ENCODE data around the gene AOPEP. TPM values are rescaled to one million over a fixed set of nuclear protein-coding genes. Genes with fewer than 3 reads are reported as not detected.
"Not testable (repeated sequence)": the region's sequence is repeated elsewhere in the genome, so short reads cannot be mapped to it uniquely, and the experiment has no call there.

The AOPEP gene
- total RNA-seq, 4 donors from 2014 or later: 126 to 216 (median 136) TPM

DNA sequence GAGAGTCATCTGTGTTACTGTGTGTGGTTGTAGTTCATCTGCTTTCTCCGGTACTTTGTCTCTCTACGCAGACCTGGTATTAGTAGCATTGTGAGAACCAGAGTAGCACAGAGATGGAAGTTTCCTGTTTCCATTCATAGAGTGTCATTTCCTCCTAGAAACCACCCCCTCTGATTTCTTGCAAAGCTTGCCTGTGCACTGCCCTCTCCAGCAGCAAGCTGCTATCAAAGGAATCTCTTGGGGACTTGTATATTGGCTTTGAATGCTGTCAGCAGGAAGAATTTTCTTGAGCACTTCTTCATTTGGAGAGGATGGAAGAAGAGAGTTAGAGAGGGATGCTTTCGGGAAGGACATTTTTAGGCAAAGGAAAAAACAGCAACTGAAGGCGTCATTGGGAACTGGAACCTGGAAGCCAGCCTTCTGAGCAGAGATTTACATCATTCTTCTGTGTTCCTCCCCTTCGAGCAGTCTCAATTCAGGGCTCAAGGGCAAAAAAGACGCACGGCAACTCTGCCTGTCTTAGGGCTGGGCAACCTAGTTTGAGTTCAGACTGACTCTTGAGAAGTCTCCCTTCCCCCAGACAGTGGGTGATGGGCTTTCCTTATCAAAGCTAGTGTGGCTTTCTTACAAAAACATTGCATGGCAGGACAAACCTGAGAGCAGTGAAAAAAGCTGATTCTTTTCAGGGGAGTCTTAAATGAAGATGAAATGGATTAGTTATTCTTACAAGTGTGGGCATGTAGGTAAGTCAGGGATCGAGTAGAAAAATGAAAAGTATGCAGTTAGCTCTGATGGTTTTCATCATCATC lies 226.3 kb downstream of the AOPEP start:
- 24 to 38% methylated on average over 8 of the region's 8 CpGs for WGBS, 2 donors
- no peak overlapping the region for H3K4me3 ChIP-seq (replicated peaks in 1 of 3)
- no peaks in the 10 kb centered on the region for H3K9me3 ChIP-seq
- no peak for TF ChIP-seq CTCF (IDR thresholded peaks at IDR 0.05)
- TF ChIP-seq POLR2A (IDR thresholded peaks at IDR 0.05): peak in 1 of 2 donors; percentile 49
- no peaks in the 10 kb centered on the region for H3K36me3 ChIP-seq
- peak; percentile 79 to 84 for DNase-seq
- H3K4me1 ChIP-seq: peaks cover 42 to 57% of the 10 kb centered on the region in 2 donors
- H3K27me3 ChIP-seq: no peaks in the 10 kb centered on the region
- intact Hi-C loops (cut with DNase I): no loop called here
- peak overlapping the region; percentile 87 to 97 (median 88) for H3K27ac ChIP-seq

DNA sequence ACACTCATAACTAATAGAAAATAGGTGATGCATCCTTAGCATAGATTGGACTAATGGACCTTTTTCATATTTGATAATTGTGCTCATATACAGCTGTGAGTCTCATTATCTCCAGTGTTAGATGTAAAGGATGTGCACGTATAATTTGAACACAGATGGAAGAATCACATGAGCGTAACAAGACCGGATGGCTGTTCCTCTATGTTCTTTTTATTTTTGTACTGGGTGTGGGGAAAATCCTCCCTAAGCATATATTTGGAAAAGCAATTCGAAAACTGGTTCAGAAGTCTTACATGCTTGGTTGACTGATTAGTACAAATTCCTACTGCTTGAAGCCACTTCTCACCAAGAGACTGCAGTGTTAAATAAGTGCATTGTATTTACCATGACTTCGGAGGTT lies 230.2 kb downstream of the AOPEP start:
- Histone ChIP-seq H3K4me1 (peaks cover 26 to 38% of the 10 kb centered on the region in 2 donors), H3K27ac (peak overlapping the region; percentile 69 to 88 (median 74)), H3K9me3 (no peaks in the 10 kb centered on the region), H3K27me3 (no peaks in the 10 kb centered on the region), H3K4me3 (replicated peaks in 1 of 3) (no peak overlapping the region), H3K36me3 (no peaks in the 10 kb centered on the region)
- intact Hi-C loops (cut with DNase I): no loop called here
- no peak for TF ChIP-seq CTCF (IDR thresholded peaks at IDR 0.05)
- TF ChIP-seq POLR2A (IDR thresholded peaks at IDR 0.05): no peak
- WGBS, 2 donors: 41 to 48% methylated on average over 5 of the region's 5 CpGs
- DNase-seq: no peak

- no peak for DNase-seq
- WGBS, 2 donors: 80 to 96% methylated on average over 5 of the region's 5 CpGs
Observed at GRCh38 chr9:94960964-94961363, 234.5 kb downstream of the AOPEP start.

GRCh38 chr9:94961870-94962269 lies 235.4 kb downstream of the AOPEP start:
- H3K27ac ChIP-seq: no peak overlapping the region
- H3K36me3 ChIP-seq: no peaks in the 10 kb centered on the region
- no peak overlapping the region for H3K4me3 ChIP-seq (replicated peaks in 1 of 3)
- DNase-seq: no peak
- H3K9me3 ChIP-seq: no peaks in the 10 kb centered on the region
- TF ChIP-seq POLR2A (IDR thresholded peaks at IDR 0.05) (no peak), CTCF (IDR thresholded peaks at IDR 0.05) (no peak)
- H3K27me3 ChIP-seq: no peaks in the 10 kb centered on the region
- H3K4me1 ChIP-seq: peaks cover 0 to 5% of the 10 kb centered on the region in 2 donors
- intact Hi-C loops (cut with DNase I): no loop called here
- 95 to 98% methylated on average over 2 of the region's 2 CpGs for WGBS, 2 donors

More at GRCh38 chr9:94960964-94961363, 234.5 kb downstream of the AOPEP start:
- no peaks in the 10 kb centered on the region for H3K27me3 ChIP-seq
- no peaks in the 10 kb centered on the region for H3K36me3 ChIP-seq
- peaks cover 0 to 12% of the 10 kb centered on the region in 2 donors for H3K4me1 ChIP-seq
- no peak for TF ChIP-seq POLR2A (IDR thresholded peaks at IDR 0.05)
- TF ChIP-seq CTCF (IDR thresholded peaks at IDR 0.05): no peak
- H3K4me3 ChIP-seq (replicated peaks in 1 of 3): no peak overlapping the region
- H3K27ac ChIP-seq: no peak overlapping the region
- no peaks in the 10 kb centered on the region for H3K9me3 ChIP-seq
- intact Hi-C loops (cut with DNase I): no loop called here

DNA sequence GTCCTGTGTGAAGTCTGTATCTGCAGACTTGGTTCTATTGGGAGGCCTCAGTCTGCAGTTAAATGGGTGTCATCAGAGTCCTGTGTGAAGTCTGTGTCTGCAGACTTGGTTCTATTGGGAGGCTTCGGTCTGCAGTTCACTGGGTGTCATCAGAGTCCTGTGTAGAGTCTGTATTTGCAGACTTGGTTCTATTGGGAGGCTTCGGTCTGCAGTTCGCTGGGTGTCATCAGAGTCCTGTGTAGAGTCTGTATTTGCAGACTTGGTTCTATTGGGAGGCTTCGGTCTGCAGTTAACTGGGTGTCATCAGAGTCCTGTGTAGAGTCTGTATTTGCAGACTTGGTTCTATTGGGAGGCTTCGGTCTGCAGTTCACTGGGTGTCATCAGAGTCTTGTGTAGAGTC lies 239.1 kb downstream of the AOPEP start:
- WGBS, 2 donors: 79 to 90% methylated on average over 3 to 5 of the region's 5 CpGs
- intact Hi-C loops (cut with DNase I); H3K4me1 ChIP-seq; DNase-seq; H3K27ac ChIP-seq; H3K9me3 ChIP-seq; H3K4me3 ChIP-seq (replicated peaks in 1 of 3); H3K36me3 ChIP-seq; H3K27me3 ChIP-seq: not testable (repeated sequence)

GRCh38 chr9:94966046-94966445 lies 239.5 kb downstream of the AOPEP start:
- 96 to 100% methylated on average over 2 to 3 of the region's 3 CpGs for WGBS, 2 donors
- H3K4me1 ChIP-seq; H3K27me3 ChIP-seq; H3K9me3 ChIP-seq; H3K4me3 ChIP-seq (replicated peaks in 1 of 3); DNase-seq; intact Hi-C loops (cut with DNase I); H3K36me3 ChIP-seq; H3K27ac ChIP-seq: not testable (repeated sequence)

Data from thyroid gland (tissue), 4 donors.